HepG2 (cell line): ENCODE measurements around the gene SPIRE1. TPM values are rescaled to one million over a fixed set of nuclear protein-coding genes. Genes with fewer than 3 reads are reported as not detected.

Experiments used
- AGO1 ChIP-seq: fragments of 200-400 bp; formaldehyde crosslinking; IDR thresholded peaks from 2 replicates; pipeline ENCODE4 v1.6.1; 2017; ENCODE audit warnings: mild to moderate bottlenecking, low read depth, low read length, moderate library complexity; ENCODE audit not compliant: poor library complexity, severe bottlenecking
- DZIP1 ChIP-seq: sonication (generic); formaldehyde crosslinking; IDR thresholded peaks from 2 replicates; pipeline ENCODE4 v1.5.0; 2020; ENCODE audit warnings: mild to moderate bottlenecking, missing genetic modification reagents
- FOSL2 ChIP-seq: sonication (generic); formaldehyde crosslinking; IDR thresholded peaks from 2 replicates; pipeline ENCODE4 v1.4.0; 2020; ENCODE audit warnings: missing genetic modification reagents
- KLF11 ChIP-seq: IDR thresholded peaks from 2 replicates; pipeline ENCODE4 v1.6.1; 2016; ENCODE audit warnings: missing compliant biosample characterization
- MAF1 ChIP-seq: sonication (generic); formaldehyde crosslinking; IDR thresholded peaks from 2 replicates; pipeline ENCODE4 v1.5.0; 2020; ENCODE audit warnings: missing genetic modification reagents, borderline replicate concordance
- POLR2A ChIP-seq, 2 experiments: IDR thresholded peaks; 2 replicates each; pipeline ENCODE4 v1.6.1; 2011; ENCODE audit warnings: low read depth in 2 of 2, low read length in 2 of 2, mild to moderate bottlenecking in 1 of 2, moderate library complexity in 1 of 2; ENCODE audit not compliant: insufficient read depth in 1 of 2
- RBFOX2 ChIP-seq: fragments of 200-400 bp; formaldehyde crosslinking; IDR thresholded peaks from 2 replicates; pipeline ENCODE4 v1.6.1; 2017; ENCODE audit warnings: low read depth, mild to moderate bottlenecking, low read length
- RNF2 ChIP-seq: fragments of 450-650 bp; conservative IDR thresholded peaks from 2 replicates; pipeline ENCODE4 v1.6.1; 2016; ENCODE audit warnings: low read depth
- SIN3A ChIP-seq: IDR thresholded peaks from 2 replicates; pipeline ENCODE4 v1.6.1; 2011; ENCODE audit warnings: low read depth, mild to moderate bottlenecking, control low read depth, low read length, borderline replicate concordance
- SKI ChIP-seq: fragments of 450-650 bp; IDR thresholded peaks from one replicate; pipeline ENCODE4 v1.6.1; 2018; ENCODE audit warnings: mild to moderate bottlenecking; ENCODE audit not compliant: partially characterized antibody
- SMAD9 ChIP-seq: sonication (generic); formaldehyde crosslinking; IDR thresholded peaks from 2 replicates; pipeline ENCODE4 v1.5.1; 2020; ENCODE audit warnings: mild to moderate bottlenecking, missing genetic modification reagents
- SPEN ChIP-seq: sonication (generic); formaldehyde crosslinking; IDR thresholded peaks from 2 replicates; pipeline ENCODE4 v1.5.1; 2020; ENCODE audit warnings: low read depth, mild to moderate bottlenecking, missing genetic modification reagents
- YEATS4 ChIP-seq: sonication (generic); formaldehyde crosslinking; IDR thresholded peaks from 2 replicates; pipeline ENCODE4 v1.4.0; 2020; ENCODE audit warnings: missing genetic modification reagents, borderline replicate concordance
- ZNF235 ChIP-seq: sonication (generic); formaldehyde crosslinking; IDR thresholded peaks from 2 replicates; pipeline ENCODE4 v1.8.1; 2023; ENCODE audit warnings: mild to moderate bottlenecking, missing genetic modification reagents, borderline replicate concordance
- ZNF282 ChIP-seq: fragments of 450-650 bp; IDR thresholded peaks from 2 replicates; pipeline ENCODE4 v1.6.1; 2018; ENCODE audit not compliant: partially characterized antibody
- ZNF749 ChIP-seq: sonication (generic); formaldehyde crosslinking; IDR thresholded peaks from 2 replicates; pipeline ENCODE4 v1.8.0; 2022; ENCODE audit warnings: mild to moderate bottlenecking, missing genetic modification reagents, moderate library complexity, borderline replicate concordance
- ZNF780A ChIP-seq: sonication (generic); formaldehyde crosslinking; IDR thresholded peaks from 2 replicates; pipeline ENCODE4 v1.8.0; 2022; ENCODE audit warnings: mild to moderate bottlenecking, missing genetic modification reagents, moderate library complexity
- ZNF782 ChIP-seq: sonication (generic); formaldehyde crosslinking; IDR thresholded peaks from 2 replicates; pipeline ENCODE4 v1.4.0; 2020; ENCODE audit warnings: missing genetic modification reagents, mild to moderate bottlenecking, borderline replicate concordance
- ZNF788 ChIP-seq: sonication (generic); formaldehyde crosslinking; IDR thresholded peaks from 2 replicates; pipeline ENCODE4 v1.5.0; 2020; ENCODE audit warnings: mild to moderate bottlenecking, missing genetic modification reagents, borderline replicate concordance
- ZNF891 ChIP-seq: sonication (generic); formaldehyde crosslinking; IDR thresholded peaks from 2 replicates; pipeline ENCODE4 v1.5.0; 2020; ENCODE audit warnings: mild to moderate bottlenecking, missing genetic modification reagents
- polyA plus RNA-seq, 8 experiments: library from polyadenylated mRNA; depleted of rRNA in 3 of 8; stranded (reverse) in 7 of 8; unstranded in 1 of 8; fragments of >200 nt; fragmentation: Illumina TruSeq in 4 of 8; extraction: Trizol in 4 of 8; gene quantifications; 2 replicates each; pipeline versions ENCODE4 v1.2.1 to v1.2.3, GENCODE V29; 2011 to 2016; ENCODE audit warnings: low read depth in 4 of 8, missing spikeins in 1 of 8, mixed read lengths in 1 of 8; ENCODE audit not compliant: insufficient read depth in 1 of 8
- total RNA-seq, 5 experiments: library from RNA; depleted of rRNA; stranded (reverse); fragments of >200 nt; fragmentation: Illumina TruSeq; extraction: Trizol; gene quantifications; 2 replicates each; pipeline ENCODE4 v1.2.3, GENCODE V29; 2016; ENCODE audit warnings: low read depth in 1 of 5
- TF ChIP-seq, protein P1 (sequence below): sonication (generic); formaldehyde crosslinking; conservative IDR thresholded peaks from 2 replicates; pipeline ENCODE4 v1.8.0; 2022; ENCODE audit warnings: missing genetic modification reagents
- TF ChIP-seq, protein P2 (sequence below): sonication (generic); formaldehyde crosslinking; IDR thresholded peaks from 2 replicates; pipeline ENCODE4 v1.5.0; 2020; ENCODE audit warnings: missing genetic modification reagents

SPIRE1 gene
- total and polyA plus RNA-seq, 2 of the 13 experiments (the other 11 are each of a cell fraction or from before 2014, with no cell fraction given) = 9.9 to 21.3 TPM

- no peak for TF ChIP-seq ZNF749 (CRISPR knock-in tag)
- TF ChIP-seq ZNF891 = peak; percentile 67
- 0 out of 2 replicates have a peak, but pooled peaks have one; percentile 15 for TF ChIP-seq DZIP1 (CRISPR knock-in tag)
- peak; percentile 86; the same call in 1 of the 2 replicates for TF ChIP-seq SIN3A
- 0 out of 2 replicates have a peak, but pooled peaks have one; percentile 67 for TF ChIP-seq KLF11 (CRISPR knock-in tag)
- peak; percentile 61; the same call in 1 of the 2 replicates for TF ChIP-seq SPEN (CRISPR knock-in tag)
- no peak for TF ChIP-seq ZNF282
- peak; percentile 37 for TF ChIP-seq FOSL2 (CRISPR knock-in tag)
- peak; percentile 16; the same call in 1 of the 2 replicates for TF ChIP-seq SMAD9 (CRISPR knock-in tag)
- TF ChIP-seq YEATS4 (CRISPR knock-in tag) = peak; percentile 75
- peak; percentile 67 for TF ChIP-seq AGO1
- peak; percentile 96 for TF ChIP-seq RBFOX2
- TF ChIP-seq, protein P1, sequence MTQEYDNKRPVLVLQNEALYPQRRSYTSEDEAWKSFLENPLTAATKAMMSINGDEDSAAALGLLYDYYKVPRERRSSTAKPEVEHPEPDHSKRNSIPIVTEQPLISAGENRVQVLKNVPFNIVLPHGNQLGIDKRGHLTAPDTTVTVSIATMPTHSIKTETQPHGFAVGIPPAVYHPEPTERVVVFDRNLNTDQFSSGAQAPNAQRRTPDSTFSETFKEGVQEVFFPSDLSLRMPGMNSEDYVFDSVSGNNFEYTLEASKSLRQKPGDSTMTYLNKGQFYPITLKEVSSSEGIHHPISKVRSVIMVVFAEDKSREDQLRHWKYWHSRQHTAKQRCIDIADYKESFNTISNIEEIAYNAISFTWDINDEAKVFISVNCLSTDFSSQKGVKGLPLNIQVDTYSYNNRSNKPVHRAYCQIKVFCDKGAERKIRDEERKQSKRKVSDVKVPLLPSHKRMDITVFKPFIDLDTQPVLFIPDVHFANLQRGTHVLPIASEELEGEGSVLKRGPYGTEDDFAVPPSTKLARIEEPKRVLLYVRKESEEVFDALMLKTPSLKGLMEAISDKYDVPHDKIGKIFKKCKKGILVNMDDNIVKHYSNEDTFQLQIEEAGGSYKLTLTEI (CRISPR knock-in tag) = no peak
- TF ChIP-seq POLR2A (IDR thresholded peaks at IDR 0.05; ENCODE audit: insufficient read depth in 1 of 2, low read depth in 2 of 2, low read length in 2 of 2) = peak; percentile 82 to 91
- TF ChIP-seq MAF1 (CRISPR knock-in tag) = peak; percentile 74
- TF ChIP-seq ZNF788 (CRISPR knock-in tag) = peak; percentile 72; the same call in 1 of the 2 replicates
- TF ChIP-seq ZNF782 (CRISPR knock-in tag) = peak; percentile 53; the same call in 1 of the 2 replicates
- TF ChIP-seq, protein P2, sequence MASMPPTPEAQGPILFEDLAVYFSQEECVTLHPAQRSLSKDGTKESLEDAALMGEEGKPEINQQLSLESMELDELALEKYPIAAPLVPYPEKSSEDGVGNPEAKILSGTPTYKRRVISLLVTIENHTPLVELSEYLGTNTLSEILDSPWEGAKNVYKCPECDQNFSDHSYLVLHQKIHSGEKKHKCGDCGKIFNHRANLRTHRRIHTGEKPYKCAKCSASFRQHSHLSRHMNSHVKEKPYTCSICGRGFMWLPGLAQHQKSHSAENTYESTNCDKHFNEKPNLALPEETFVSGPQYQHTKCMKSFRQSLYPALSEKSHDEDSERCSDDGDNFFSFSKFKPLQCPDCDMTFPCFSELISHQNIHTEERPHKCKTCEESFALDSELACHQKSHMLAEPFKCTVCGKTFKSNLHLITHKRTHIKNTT (CRISPR knock-in tag) = no peak
- no peak for TF ChIP-seq ZNF780A (CRISPR knock-in tag)
- no peak for TF ChIP-seq ZNF235 (CRISPR knock-in tag)
- peak; percentile 82 for TF ChIP-seq SKI
- 0 out of 2 replicates have a peak, but pooled peaks have one; percentile 52 for TF ChIP-seq RNF2
Observed at GRCh38 chr18:12702221-12703095, 44.6 kb upstream of the SPIRE1 start, which contains the start of the genes CEP76 and PSMG2 (continued).
